Inflammatory macrophage treated with lipopolysaccharide for 4 hours (primary cell): ENCODE results near the gene ADARB2.

Experiments
- DNase-seq: peaks from one replicate; pipeline ENCODE4 v3.0.0-alpha.2; 2020

Gene ADARB2

DNA sequence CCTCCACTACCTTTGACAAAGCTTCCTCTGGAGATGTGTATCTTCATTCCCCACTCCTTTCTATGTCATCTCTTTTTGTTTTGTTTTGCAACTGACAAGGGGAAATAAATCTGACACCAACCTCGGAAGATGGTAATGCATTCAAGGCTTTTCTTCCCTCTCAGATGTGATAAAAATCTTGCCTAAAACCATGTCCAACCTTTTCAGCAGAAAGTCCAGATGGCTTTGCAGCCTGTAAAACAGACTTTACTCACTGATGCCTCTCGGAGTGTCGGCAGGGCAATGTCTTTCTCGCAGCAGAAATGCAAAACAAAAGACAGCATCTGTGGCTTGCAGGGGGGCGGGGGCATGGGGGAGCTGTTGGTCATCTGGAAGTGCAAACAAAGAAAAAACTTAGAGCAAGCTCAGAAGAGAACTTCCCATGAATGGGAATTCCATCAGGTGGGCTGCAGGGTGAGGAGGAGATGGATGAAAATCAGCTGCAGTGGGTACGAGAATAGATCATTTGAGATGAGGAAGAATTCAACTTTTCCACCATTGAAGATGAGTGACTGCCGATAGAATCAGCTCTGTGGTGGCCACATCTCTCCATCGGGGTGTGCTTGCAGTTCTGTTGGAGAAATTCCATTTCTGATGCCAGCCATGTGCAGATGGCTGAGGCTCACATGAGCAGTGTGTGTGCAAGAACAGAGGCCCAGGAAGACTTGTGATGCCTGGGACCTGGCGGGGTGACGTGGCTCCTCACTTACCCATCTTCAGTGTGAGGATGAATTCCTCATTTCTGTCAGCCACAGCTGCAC, 443.5 kb downstream of the ADARB2 start:
- DNase-seq: no peak

DNA sequence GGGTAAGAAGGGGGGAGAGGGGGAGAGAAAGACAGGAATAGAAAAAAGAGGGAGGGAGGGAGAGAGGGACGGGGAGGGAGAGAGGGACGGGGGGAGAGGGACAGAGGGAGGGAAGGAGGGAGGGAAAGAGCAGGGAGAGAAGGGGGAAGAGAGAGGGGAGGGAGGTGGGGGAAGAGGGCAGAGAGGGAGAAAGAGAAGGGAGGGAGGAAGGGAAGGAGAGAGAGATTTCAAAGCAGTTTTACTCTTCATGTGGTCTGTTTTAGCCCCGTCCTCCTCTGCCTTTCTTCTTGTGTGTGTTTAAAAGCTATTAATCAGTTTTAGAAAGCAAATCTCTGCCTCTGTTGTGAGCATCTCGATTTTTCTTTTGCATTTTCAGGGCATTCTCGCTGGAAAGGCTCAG, 444.2 kb downstream of the ADARB2 start:
- no peak for DNase-seq

DNA sequence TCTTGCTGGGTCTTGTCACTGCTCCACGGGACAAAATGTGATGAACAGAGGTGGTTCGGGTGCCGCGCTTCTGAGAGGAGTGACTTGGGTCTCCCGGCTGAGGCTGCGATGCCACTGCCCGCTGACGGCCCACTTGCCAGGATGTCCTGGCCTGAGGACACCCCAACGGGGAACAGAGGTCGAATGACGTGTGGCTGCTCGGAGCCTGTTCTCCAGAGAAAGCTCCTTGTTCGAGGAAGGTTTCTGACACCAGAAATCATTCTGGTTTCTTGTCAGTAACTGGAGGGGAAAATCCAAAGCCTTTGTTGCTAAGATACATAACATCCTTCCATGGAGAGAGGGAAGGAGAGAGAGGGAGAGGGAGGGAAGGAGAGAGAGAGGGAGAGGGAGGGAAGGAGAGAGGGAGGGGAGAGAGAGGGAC, 444.7 kb downstream of the ADARB2 start:
- no peak for DNase-seq

DNA sequence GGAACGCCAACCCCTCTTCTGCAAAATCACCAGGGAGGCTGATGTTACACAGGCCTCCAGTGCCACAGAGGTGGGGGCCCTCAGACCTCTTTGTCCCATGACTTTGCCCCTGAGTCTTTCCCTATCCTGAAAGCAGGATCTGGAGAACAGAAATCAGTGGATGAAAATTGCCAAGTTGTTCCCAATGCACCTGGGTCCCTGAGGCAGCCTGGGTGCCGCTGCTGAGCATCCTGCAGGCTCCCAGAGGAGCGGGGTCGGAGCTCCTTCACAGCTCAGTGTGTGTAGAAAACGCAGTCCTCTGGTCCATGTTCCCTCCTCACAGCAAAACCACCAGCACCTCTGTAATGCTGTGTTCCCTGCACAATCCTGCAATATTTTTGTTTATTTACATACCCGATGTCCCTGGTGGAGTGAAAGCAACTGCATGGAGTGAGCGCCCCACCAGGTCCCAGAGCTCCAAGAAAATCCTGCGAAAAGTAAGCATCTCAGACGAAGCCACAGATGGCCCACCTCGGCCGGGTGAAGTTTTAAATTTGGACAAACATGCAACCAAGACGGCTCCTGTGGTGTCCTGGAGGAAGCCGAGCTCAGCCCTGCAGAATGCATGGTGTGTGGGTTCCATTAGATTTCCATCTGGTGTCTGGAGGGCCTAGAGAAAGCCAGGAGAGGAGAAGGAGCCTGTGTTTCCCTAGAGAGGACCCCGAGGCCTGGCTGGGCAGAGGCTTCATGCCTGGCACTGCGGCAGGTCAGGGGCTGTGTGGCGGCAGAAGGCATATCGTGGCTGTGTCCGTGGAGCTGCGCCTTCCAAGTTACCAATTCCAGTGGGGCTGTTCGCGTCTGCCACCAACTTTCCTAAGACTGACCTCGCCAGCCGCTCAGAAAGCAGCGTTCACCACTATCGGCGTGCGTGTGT, 445.9 kb downstream of the ADARB2 start:
- no peak for DNase-seq

DNA sequence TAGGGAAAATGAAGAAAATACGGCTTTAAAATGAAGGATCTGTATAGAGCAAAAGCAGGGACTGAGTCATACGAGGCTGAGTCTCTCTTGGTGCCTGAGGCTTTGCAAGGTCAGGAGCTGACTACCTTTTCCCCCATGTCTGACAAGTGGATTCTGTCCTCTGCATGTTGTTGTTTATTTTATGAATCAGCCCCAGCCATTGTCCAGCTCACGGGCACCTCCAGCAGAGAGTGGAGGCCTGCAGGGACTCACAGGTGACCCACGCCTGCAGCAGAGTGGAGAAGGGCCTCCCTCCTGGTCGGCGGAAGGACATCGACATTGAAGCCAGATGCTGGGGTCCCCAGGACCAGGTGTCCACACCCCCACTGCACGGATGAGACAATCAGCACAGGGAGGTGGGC, 447.3 kb downstream of the ADARB2 start:
- no peak for DNase-seq

DNA sequence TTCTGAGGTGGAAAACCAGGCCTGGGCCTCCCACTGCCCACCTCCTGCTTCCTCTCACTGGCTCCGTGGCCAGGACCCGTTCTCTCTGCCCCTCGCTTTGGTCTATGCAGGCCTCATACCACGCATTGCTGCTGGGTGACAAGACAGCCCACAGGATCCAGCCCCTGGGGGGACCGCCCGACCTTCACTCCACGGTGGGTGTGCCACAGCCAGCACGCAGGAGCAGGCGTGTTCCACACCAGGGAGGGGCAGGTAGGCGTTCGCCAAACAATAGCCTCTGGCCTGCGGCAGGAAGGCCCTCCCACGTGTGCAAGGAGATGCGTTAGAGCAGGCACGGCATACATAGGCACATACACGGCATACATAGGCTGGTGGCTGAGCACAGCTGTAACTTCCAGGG, 447.7 kb downstream of the ADARB2 start:
- DNase-seq: no peak

DNA sequence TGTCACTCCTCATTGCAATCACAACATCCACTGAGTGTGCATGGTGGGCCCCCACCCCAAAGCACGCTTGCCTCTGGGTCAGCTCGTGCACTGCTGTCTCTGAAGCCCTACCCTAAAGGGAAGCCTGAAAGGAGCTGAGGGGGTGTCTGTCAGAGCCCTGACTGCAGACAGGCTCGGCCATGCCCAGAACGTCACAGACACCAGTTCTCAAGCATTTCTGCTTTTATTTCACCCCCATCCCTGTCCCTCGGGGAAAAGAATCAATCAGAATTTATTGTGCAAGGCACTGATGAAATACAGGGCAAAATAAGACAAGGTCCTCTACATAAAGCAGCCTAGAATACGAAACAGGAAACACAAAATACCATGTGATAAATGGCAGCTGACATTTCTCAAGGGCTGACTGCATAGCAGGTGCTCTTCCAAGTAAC, 449.3 kb downstream of the ADARB2 start:
- DNase-seq: peak; percentile 66

DNA sequence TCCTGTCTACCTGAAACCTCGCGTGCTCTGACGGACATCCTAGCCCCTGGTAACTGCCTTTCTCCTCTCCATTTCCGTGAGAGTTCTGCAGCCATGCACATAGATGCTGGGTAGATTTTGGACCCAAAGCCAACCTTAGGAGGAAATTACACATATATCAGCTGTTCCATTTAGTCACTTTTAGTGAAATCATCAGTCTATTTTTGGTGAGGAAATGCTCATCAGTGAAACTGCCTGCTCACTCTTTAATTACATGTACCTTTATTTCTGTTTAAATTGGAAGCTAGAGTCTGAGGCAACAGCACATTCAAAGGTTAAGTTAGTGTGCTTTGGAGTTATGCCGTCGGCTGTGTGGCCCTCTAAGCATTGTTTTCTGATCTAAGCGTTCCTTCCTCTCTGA, 449.8 kb downstream of the ADARB2 start:
- peak; percentile 45 for DNase-seq

DNA sequence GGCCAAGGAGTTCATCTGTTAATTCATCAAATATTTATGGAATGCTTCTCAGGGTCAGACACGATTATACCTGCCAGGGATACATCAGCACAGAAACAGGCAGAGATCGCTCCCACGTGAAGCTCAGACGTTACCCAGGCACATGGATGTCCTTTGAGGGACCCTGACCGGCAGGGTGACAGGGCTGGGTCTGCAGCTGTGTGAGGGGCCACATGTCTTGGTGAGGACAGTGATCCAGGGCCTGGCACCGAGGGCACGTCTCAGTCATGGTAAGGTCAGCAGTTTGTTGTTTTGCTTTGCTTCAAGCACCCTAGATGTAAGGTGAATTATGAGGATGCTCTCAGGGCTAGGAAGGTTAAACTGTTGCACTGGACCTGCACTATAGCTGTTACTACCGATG, 453.2 kb downstream of the ADARB2 start:
- DNase-seq: no peak

DNA sequence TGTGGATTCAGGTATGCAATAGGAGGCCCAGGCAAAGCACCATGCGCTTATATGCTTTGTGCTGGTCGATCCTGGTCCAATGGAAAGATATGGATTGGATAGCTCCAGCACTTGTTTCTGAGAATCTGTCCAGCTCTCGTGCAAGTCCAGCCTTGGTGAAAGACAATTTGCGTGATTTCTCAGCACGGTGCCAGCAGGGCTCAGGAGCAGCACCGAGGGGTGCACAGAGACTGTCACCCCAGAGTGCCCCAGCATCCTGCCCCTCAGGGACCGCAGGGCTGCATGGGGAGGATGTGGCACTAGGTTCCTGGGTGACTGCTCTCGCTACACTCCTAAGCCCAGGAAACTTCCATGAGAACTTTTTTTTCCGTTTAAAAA, 455.9 kb downstream of the ADARB2 start:
- no peak for DNase-seq

DNA sequence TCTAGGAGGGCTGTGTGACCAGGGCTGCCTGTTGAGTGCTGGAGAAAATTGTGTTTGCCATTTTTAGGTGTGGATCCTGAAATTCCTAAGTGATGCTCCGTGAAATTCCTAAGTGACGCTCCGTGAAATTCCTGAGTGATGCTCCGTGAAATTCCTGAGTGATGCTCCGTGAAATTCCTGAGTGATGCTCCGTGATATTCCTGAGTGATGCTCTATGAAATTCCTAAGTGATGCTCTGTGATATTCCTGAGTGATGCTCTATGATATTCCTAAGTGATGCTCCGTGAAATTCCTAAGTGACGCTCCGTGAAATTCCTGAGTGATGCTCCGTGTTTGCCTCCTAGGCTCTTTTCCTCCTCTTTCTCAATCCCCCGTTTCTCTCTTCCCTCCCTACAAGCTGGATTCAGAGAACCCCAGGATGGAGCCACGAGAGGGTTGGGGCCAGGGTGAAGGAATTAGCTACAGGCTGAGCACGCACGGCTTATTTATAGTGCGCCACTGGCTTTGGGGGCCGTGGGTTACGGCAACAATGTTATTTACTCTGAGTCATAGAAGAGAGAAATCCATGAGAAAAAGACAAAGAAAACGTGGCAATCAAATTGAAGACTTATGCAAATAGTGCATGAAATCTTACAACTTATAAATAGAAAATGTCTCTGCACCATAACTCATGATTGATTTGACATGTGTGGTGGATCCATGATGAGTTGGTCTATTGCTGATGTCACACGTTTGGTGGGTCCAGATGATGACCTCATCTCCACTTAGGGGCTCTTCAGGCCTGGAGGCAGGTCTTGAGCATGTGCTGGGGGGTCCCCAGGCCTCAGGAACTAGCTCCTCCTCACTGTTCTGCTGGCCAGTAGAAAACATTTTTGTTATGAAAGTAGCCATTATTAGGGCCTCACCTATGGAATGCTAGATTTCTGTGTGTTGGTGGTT, 456.6 kb downstream of the ADARB2 start:
- DNase-seq: no peak

DNA sequence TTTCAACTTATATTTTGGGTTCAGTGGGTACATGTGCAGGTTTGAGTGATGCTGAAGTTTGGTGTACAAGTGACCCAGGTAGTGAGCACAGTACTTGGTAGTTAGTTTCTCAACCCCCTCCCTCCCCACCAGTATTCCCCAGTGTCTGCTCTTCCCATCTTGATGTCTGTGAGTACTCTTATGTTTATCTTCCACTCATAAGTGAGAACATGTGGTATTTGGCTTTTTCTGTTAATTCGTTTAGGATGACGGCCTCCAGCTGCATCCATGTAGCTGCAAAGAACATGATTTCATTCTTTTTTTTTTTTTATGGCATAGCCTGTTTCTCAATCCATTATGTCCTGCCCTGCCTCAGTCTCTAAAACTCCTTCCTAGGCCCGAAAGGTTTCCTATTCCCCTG, 459.0 kb downstream of the ADARB2 start:
- no peak for DNase-seq

DNA sequence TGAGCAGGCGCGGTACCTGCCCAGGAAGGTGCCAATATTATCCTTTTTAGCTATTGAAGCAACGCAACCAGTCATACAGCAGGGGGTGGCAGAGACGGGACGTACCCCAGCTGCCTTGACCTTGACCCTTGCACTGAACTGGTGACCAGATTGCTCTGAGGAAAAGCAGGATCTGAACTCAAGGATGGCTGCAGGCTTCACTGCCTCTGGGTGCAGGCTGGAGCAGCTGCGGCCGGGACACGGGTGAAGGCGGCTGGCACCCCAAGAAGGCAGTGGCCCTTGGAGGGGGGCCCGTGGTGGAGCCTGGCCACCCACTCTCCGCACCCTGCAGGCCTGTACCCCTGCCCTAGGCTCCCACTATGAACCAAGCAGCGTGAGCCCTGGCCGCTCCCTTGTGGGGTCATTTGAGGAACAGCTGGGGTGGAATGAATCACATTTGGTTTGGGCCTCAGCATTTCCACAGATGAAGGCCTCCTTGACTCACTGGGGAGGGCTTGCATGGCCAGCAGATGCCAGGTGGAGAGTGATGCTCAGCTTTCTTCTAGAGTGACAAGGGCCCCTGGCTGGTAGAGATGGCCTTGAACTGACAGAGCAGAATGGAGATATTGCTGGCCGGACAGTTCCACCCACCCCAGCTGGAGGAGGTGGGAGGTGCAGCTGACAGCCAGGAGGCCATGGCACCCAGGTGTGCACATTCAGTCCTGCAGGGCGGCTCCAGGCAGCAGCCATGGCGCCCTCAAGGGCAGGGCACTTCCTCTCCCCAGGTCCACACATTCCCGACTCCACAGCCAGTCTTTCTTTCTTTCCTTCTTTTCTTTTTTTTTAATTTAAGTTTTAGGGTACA, 462.4 kb downstream of the ADARB2 start:
- DNase-seq: no peak

DNA sequence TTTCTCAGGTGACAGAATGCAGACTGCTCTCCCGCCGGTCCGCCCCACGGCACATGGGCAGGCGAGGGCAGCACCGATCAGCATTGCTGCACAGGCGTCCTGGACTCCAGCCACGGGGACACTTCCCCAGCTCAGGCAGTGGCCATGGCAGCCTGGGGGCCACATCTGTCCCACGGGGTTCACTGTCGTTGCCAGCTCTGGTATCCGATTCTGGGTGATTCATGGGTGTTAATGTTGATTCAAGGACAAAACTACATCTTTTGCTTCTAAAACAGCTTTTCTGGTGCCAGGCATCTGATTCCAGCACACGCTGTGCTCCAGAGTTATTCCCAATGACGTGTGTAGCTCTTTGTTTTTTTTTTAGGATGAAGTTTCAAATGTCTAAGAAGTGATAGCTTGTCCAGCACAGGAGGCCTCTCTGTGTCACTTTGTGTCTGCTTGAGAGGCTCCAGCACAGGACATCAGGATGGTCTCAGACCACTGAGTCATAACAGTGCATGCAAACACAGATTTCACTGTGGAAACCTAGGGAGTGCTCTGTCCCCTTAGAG, 463.1 kb downstream of the ADARB2 start:
- DNase-seq: no peak

DNA sequence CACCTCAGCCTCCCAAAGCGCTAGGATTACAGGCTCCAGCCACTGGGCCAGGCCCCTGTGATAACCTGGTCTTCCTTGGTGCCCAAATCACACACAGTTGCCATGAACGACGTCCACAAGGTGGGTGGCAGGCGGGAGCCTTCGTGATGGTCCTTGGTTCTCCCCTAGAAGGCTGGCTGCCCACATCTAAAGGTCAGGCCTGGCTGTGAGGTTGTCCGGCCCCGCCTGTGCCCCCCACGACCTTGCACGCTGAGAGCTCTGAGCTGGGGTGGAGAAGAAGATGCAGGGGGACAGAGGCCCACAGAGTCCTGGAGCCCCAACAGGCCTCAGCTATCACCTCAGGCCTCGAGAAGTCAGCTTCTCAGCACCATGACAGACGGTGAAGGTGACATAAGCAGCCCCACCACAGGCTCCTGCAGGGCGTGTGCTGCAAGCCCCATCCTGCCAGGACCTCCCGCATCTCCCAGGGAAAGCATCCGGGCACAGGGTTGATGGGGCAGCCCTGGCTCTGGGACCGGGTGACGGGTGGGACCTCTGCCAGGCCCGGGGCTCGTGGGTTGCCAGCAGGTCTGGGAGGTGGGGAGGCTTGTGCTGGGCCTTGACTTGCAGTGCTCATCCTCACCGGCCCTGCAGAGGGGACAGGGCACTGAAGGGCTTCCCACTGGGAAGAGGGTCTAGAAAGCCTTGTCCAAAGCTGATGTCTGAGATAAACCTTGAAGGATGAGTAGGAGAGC, 463.8 kb downstream of the ADARB2 start:
- no peak for DNase-seq

DNA sequence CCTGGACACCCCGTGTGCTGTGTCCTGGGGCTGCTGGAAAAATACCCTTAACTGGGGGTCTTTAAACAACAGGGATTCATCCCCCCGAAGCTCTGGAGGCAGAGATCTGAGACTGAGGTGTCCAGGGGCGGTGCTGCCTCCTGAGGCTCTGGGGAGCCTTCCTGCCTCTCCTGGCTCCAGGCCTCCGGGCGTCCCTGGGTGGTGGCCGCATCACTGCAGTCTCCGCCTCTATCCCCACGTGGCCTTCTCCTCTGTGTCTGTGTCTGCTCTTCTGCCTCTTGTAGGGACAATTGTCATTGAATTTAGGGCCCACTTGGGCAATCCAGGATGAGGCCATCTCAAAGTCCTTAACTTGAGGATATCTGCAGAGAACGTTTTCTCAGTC, 464.6 kb downstream of the ADARB2 start:
- no peak for DNase-seq

DNA sequence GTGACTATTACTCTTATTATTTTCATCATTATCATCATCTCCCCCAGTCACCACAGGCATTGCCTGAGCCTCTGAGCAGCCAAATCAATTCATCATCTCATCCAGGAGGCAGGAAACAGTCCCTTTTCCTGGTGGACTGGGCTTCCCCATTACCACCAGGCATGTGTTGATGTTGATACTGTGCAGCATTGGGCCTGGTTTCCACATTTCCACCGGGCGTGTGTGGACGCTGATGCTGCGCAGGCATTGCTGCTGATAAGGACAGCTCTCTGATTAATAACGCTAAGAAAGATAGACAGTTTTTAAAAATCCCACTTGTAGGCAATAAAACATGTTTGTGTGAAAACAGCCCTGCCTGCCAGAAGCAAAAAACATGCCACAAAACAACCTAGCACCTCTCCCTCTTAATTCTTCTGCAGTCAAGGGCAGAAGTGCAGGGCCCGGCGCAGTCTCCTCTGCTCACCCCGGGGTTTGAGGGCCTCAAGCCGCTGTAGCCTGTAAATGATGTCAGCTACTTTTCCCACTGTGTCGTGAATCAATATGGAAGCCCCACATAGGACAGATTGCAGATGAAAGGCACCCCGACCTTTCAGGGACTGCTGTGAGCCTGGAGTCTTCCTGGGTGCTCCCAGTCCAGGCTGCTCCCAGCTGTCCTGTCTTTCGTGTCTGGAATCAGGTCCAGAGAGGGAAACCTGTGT, 465.1 kb downstream of the ADARB2 start:
- no peak for DNase-seq

DNA sequence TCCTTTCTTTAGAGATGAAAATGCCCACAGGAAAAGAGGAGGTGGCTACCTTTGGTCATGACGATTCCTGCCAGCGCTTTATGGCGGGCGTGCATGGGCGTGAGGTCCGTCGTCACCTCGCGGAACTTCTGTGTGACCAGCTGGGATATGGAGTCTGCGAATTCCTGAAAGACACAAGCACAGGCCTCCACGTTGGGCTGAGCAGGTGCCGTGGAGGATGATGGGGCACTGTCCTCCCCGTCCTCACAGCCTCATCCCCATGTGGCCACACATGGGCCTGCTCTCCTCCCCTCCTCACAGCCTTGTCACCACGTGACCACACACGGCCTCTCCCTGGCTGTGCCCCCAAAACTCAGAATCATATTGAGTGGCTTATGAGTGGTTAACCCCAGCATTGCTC, 466.4 kb downstream of the ADARB2 start:
- DNase-seq: no peak

DNA sequence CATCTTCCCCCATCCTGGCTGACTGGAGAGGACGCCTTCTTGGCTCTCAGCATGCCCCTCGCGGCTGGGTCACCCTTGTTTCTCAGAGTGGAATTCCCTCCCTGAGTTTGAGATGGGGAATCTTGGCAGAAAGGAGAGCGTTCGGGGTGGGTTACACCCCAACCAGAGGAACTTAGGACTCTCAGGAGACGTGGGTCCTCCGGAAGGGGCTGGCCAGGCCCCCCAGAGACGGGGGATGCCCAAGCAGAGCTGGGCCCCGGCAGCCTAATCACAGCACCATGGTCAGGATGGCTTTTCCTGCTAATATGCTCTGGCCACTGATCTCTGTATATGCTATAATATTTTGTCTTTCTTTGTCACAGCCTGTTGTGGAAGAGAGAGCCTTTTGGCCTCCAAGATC, 466.8 kb downstream of the ADARB2 start:
- no peak for DNase-seq

DNA sequence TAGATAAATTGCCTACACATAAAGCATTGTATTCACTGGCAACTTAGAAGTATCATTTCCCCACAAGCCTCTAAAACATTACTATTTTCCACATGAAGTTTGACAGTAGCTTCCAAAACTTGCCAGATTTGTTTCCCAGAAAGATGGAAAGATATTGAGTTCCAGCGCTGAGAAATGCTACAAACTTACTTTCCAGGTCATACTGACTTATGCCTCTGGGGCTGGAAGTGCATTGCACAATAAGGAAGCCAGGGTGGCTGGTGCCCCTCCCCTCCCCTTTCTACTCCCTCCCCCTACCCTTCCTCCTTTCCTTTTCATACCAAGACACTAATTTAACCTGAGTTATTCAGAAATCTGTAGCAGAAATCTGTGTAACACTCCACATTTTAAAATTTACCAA, 468.5 kb downstream of the ADARB2 start:
- no peak for DNase-seq
